Ishikawa (cell line): ENCODE results near the gene NUP37.

Experiments used
- EP300 ChIP-seq: IDR thresholded peaks from 2 replicates; pipeline ENCODE4 v1.6.1; 2012; ENCODE audit warnings: borderline replicate concordance
- NFIC ChIP-seq: IDR thresholded peaks from 2 replicates; pipeline ENCODE4 v1.6.1; 2012
- REST ChIP-seq: IDR thresholded peaks from 2 replicates; pipeline ENCODE4 v1.6.1; 2012; ENCODE audit warnings: low read depth, mild to moderate bottlenecking
- TAF1 ChIP-seq: IDR thresholded peaks from 2 replicates; pipeline ENCODE4 v1.6.1; 2012; ENCODE audit warnings: low read depth, mild to moderate bottlenecking
- TEAD4 ChIP-seq: IDR thresholded peaks from 2 replicates; pipeline ENCODE4 v1.6.1; 2012
- TF ChIP-seq, protein P1 (sequence below): IDR thresholded peaks from 2 replicates; pipeline ENCODE4 v1.6.1; 2012
- TF ChIP-seq, protein P2 (sequence below): IDR thresholded peaks from 2 replicates; pipeline ENCODE4 v1.6.1; 2012

DNA sequence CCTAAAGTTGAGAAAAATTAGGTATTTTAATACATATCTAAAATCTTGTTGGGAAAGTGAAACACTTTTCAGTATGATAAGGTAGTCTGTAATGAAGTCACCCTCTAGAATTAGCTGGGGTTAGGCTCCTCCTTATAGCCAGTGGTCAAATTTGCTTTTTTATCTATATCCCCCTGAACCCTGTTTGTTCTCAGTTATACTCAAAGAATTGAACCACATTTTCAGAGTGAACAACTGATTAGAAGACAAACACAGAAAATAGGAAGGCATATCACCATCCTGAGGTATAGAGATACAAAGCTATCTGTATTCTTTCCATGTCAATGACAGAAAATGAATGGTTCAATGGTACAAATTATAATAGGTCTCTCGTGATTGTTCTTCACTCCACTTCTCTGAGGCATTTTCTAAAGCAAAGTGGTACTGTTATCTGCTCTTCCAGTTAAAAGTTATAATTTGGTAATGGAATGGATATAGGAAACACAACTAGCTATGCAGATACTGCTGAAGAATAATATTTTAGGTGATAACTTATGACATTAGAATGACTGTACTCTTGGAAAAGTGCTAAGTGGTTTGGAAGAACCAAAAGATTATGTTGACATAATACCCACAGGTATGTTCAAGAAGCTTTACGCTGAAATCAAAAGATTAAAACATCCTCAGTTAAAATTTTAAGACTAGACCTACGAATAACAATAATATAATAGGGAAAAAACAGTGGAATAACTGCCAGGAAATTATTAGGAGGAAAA, 85.7 kb downstream of the NUP37 start:
- TF ChIP-seq EP300 (no peak), TEAD4 (no peak), REST (no peak), NFIC (no peak), TAF1 (no peak)
- TF ChIP-seq, protein P1, sequence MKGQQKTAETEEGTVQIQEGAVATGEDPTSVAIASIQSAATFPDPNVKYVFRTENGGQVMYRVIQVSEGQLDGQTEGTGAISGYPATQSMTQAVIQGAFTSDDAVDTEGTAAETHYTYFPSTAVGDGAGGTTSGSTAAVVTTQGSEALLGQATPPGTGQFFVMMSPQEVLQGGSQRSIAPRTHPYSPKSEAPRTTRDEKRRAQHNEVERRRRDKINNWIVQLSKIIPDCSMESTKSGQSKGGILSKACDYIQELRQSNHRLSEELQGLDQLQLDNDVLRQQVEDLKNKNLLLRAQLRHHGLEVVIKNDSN, result no peak
- TF ChIP-seq, protein P2, sequence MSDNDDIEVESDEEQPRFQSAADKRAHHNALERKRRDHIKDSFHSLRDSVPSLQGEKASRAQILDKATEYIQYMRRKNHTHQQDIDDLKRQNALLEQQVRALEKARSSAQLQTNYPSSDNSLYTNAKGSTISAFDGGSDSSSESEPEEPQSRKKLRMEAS, result no peak
